ENCODE measurements around the gene NDUFA13.

NDUFA13 gene

DNA sequence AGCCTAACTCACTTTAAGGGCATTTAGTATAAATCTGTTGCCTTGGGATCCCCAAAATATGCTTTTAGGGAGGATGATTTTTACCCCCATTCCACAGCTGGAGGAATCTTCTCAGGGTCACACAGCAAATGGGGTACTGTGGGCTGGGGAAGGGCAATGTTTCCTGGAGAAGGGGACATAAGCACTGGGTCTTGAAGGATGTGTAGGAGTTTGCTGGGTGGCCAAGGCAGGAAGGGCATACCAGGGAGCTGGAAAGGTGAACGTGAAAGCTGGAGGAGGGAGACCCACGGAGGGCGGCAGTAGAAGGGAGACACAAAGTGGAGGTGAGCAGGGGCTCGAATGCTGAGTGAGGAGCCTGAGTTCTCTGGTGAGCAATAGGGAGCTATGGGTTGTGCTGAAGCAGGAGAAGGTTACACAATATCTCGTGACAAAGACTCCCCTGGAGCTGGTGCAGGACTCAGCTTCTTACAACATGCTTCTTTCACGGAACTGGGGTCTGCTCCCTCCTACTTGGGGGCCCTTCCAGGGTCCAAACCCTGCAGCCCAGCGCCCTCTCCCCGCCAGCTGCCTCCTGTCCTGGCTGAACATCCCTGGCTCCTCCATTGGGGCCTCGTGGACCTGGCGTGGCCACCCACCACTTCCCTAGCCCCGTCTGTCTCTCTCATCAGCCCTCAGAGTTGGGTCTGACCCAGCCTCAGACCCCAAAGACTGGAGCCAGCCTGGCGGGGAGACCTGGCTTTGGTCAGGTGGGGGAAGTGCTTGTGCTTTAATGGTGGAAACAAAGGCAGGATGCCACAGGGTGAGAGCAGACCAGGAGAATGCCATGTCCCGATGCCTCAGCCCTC is 33.1 kb downstream of the NDUFA13 start:
- H3K27me3 ChIP-seq (ENCODE audit: control insufficient read depth, insufficient read depth, low read length): no peaks in the 10 kb centered on the region
- no peak overlapping the region for H3K9ac ChIP-seq (ENCODE audit: low read length)
- no peaks in the 10 kb centered on the region for H3K4me1 ChIP-seq (ENCODE audit: control insufficient read depth, low read depth, low read length)
- no peak overlapping the region for H3K27ac ChIP-seq (ENCODE audit: low read length)
- no peaks in the 10 kb centered on the region for H3K36me3 ChIP-seq (ENCODE audit: control insufficient read depth, low read depth, low read length)
- no peaks in the 10 kb centered on the region for H3K9me3 ChIP-seq (ENCODE audit: control insufficient read depth, low read depth, low read length)
- H3K4me3 ChIP-seq (ENCODE audit: low read length): no peak overlapping the region

- no peaks in the 10 kb centered on the region for H3K9me3 ChIP-seq (ENCODE audit: control insufficient read depth, low read depth, low read length)
- H3K36me3 ChIP-seq (ENCODE audit: control insufficient read depth, low read depth, low read length): no peaks in the 10 kb centered on the region
- H3K27ac ChIP-seq (ENCODE audit: low read length): no peak overlapping the region
- no peak overlapping the region for H3K9ac ChIP-seq (ENCODE audit: low read length)
- no peaks in the 10 kb centered on the region for H3K4me1 ChIP-seq (ENCODE audit: control insufficient read depth, low read depth, low read length)
- no peaks in the 10 kb centered on the region for H3K27me3 ChIP-seq (ENCODE audit: control insufficient read depth, insufficient read depth, low read length)
- H3K4me3 ChIP-seq (ENCODE audit: low read length): no peak overlapping the region
Measured at GRCh38 chr19:19549804-19550464, 33.9 kb downstream of the NDUFA13 start.

DNA sequence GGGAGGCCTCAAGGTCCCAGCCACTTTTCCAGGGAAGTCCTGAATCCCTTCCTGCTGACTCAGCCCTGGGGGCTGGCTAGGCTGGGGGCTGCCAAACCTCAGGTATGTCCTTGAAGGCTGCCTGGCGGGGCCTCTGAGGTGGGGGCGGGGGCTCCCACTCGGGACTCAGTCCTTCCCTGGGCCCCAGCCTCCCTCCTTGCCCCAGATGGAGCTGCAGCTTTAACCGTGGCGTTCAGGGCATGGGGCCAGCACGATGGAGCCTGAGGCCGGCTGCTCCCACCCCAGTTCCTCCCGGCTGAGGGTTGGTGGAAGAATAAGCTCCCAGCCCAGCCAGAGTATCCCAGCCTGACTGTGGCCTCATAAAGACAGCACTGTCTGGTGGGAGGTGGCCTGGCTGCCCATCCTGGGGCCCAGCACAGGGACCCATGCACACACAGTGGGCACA is 34.5 kb downstream of the NDUFA13 start:
- H3K9ac ChIP-seq (ENCODE audit: low read length): no peak overlapping the region
- no peak overlapping the region for H3K4me3 ChIP-seq (ENCODE audit: low read length)
- H3K9me3 ChIP-seq (ENCODE audit: control insufficient read depth, low read depth, low read length): no peaks in the 10 kb centered on the region
- no peak overlapping the region for H3K27ac ChIP-seq (ENCODE audit: low read length)
- no peaks in the 10 kb centered on the region for H3K27me3 ChIP-seq (ENCODE audit: control insufficient read depth, insufficient read depth, low read length)
- no peaks in the 10 kb centered on the region for H3K36me3 ChIP-seq (ENCODE audit: control insufficient read depth, low read depth, low read length)
- no peaks in the 10 kb centered on the region for H3K4me1 ChIP-seq (ENCODE audit: control insufficient read depth, low read depth, low read length)

- Histone ChIP-seq H3K9ac (ENCODE audit: low read length) (no peak overlapping the region), H3K9me3 (ENCODE audit: control insufficient read depth, low read depth, low read length) (no peaks in the 10 kb centered on the region), H3K36me3 (ENCODE audit: control insufficient read depth, low read depth, low read length) (no peaks in the 10 kb centered on the region), H3K27ac (ENCODE audit: low read length) (no peak overlapping the region), H3K4me3 (ENCODE audit: low read length) (no peak overlapping the region), H3K4me1 (ENCODE audit: control insufficient read depth, low read depth, low read length) (no peaks in the 10 kb centered on the region), H3K27me3 (ENCODE audit: control insufficient read depth, insufficient read depth, low read length) (no peaks in the 10 kb centered on the region)
Measured at GRCh38 chr19:19550972-19551852, 35.2 kb downstream of the NDUFA13 start.

DNA sequence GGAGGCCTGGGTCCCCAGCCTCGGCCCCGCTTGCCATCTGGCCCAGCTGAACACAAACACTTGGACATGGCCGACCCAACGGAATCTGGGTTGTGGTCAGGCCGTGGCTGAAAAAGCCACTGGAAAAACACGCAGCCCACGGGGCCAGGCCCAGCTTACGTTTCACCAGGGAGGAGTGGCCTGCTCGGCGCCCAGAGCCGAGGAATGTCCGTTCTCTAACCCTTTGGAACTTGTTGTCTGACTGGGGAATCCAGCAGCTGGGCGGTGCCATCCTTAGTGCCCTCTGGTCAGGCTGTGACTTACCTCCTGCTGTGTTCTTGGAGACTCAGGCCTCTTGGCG is 35.8 kb downstream of the NDUFA13 start:
- H3K9ac ChIP-seq (ENCODE audit: low read length): no peak overlapping the region
- no peaks in the 10 kb centered on the region for H3K9me3 ChIP-seq (ENCODE audit: control insufficient read depth, low read depth, low read length)
- no peaks in the 10 kb centered on the region for H3K36me3 ChIP-seq (ENCODE audit: control insufficient read depth, low read depth, low read length)
- no peaks in the 10 kb centered on the region for H3K27me3 ChIP-seq (ENCODE audit: control insufficient read depth, insufficient read depth, low read length)
- no peaks in the 10 kb centered on the region for H3K4me1 ChIP-seq (ENCODE audit: control insufficient read depth, low read depth, low read length)
- H3K4me3 ChIP-seq (ENCODE audit: low read length): no peak overlapping the region
- no peak overlapping the region for H3K27ac ChIP-seq (ENCODE audit: low read length)

DNA sequence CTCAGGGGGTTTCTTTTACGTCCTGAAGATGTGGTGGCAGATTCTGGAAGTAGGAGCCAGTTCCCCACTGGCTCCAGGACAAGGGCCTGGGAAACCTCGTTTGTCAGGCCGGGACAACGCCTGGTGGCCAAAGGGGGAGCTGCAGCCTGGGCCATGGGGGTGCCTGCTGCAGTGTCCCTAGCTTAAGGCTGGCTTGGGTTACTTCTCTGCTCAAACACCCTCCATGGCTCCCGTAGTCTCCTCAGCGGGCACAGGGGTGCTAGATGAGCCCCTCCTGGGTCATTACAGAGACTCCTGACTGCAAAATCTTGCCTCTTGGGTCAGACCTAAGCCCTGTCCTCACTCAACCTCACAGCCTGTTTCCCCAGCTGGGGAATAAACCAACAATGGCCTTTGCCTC is 36.8 kb downstream of the NDUFA13 start:
- no peak overlapping the region for H3K4me3 ChIP-seq (ENCODE audit: low read length)
- H3K36me3 ChIP-seq (ENCODE audit: control insufficient read depth, low read depth, low read length): no peaks in the 10 kb centered on the region
- no peak overlapping the region for H3K27ac ChIP-seq (ENCODE audit: low read length)
- no peaks in the 10 kb centered on the region for H3K4me1 ChIP-seq (ENCODE audit: control insufficient read depth, low read depth, low read length)
- no peaks in the 10 kb centered on the region for H3K9me3 ChIP-seq (ENCODE audit: control insufficient read depth, low read depth, low read length)
- H3K9ac ChIP-seq (ENCODE audit: low read length): no peak overlapping the region
- H3K27me3 ChIP-seq (ENCODE audit: control insufficient read depth, insufficient read depth, low read length): no peaks in the 10 kb centered on the region

DNA sequence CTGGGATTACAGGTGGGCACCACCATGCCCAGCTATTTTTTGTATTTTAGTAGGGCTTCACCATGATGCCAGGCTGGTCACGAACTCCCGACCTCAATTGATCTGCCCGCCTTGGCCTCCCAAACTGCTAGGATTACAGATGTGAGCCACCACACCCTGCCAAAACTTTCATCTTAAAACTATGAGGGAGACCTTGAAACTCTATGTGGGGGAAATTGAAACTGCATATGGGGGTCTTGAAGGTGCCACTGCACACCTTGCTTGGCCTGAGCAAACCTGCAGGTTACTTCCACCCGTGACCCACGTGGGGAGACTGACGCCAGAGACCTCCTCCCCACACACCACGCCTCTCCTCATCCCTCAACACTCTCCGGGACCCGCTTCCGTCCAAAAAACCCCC is 37.6 kb downstream of the NDUFA13 start:
- Histone ChIP-seq H3K36me3 (ENCODE audit: control insufficient read depth, low read depth, low read length) (no peaks in the 10 kb centered on the region), H3K4me3 (ENCODE audit: low read length) (no peak overlapping the region), H3K27ac (ENCODE audit: low read length) (no peak overlapping the region), H3K4me1 (ENCODE audit: control insufficient read depth, low read depth, low read length) (no peaks in the 10 kb centered on the region), H3K9me3 (ENCODE audit: control insufficient read depth, low read depth, low read length) (no peaks in the 10 kb centered on the region), H3K9ac (ENCODE audit: low read length) (no peak overlapping the region), H3K27me3 (ENCODE audit: control insufficient read depth, insufficient read depth, low read length) (no peaks in the 10 kb centered on the region)

DNA sequence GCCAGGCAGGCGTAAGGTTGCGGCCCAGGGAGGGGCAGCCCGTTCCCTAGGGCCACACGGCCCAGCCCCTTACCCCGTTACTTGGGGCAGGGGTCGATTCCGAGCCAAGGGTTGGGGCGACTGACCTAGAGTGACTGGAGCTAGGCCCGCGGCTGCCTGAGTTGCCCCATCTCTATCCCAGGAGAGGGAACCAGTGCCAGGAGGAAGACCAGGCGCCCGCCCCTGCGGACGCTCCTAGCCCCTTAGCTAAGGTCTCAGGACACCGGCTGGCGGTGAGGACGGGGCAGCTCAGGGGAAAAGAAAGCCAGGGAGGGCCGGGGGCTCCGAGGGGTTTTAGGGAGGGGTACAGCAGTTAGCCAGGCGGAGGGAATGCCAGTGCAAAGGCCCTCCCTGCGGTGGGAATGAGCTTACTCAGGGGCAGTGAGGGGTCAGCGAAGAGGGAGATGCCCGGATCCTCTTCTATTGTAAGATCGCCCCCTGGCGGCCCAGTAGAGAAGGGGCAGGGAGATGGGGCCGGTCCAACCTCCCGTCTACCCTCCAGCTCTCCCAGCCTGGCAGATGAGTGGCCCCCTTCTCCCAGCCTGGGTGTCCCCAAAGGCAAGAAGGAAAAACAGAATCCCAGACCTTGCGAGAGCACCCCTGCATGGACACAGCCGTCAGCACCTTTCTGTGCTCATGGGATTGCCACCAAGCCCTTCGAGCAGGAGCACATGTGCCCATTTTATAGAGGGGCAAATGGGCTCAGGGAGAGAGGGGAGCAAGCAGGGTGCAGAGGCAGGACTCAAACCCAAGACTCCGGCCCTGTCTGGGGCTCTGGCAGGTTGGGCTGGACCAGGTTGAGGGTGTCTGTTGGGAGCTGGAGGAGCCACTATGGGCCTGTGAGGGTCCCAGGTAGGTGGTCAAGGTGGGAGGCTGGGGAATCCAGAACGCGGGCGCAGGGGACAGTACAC is 38.3 kb downstream of the NDUFA13 start:
- Histone ChIP-seq H3K9me3 (ENCODE audit: control insufficient read depth, low read depth, low read length) (no peaks in the 10 kb centered on the region), H3K9ac (ENCODE audit: low read length) (no peak overlapping the region), H3K4me1 (ENCODE audit: control insufficient read depth, low read depth, low read length) (no peaks in the 10 kb centered on the region), H3K27me3 (ENCODE audit: control insufficient read depth, insufficient read depth, low read length) (no peaks in the 10 kb centered on the region), H3K4me3 (ENCODE audit: low read length) (no peak overlapping the region), H3K36me3 (ENCODE audit: control insufficient read depth, low read depth, low read length) (no peaks in the 10 kb centered on the region), H3K27ac (ENCODE audit: low read length) (no peak overlapping the region)

DNA sequence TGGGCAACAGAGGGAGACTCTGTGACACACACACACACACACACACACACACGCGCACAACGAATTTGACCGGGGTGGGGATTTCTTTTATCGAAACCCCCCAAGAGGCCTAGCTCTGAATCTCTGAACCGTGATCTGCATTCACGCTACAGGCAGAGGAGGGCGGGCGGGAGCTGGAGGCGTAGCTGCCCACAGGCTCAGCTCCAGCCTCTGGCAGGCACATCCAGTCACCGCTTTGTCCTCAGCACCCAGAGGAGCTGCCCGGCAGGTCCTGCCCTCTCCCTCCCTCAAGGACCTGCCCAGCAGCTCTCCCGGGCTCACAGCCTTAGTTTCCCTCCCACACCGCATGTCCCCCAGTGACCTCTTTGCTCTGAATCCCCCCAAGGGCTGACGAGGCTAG is 42.0 kb downstream of the NDUFA13 start:
- Histone ChIP-seq H3K4me3 (ENCODE audit: low read length) (no peak overlapping the region), H3K9me3 (ENCODE audit: control insufficient read depth, low read depth, low read length) (no peaks in the 10 kb centered on the region), H3K36me3 (ENCODE audit: control insufficient read depth, low read depth, low read length) (no peaks in the 10 kb centered on the region), H3K27me3 (ENCODE audit: control insufficient read depth, insufficient read depth, low read length) (no peaks in the 10 kb centered on the region), H3K27ac (ENCODE audit: low read length) (no peak overlapping the region), H3K4me1 (ENCODE audit: control insufficient read depth, low read depth, low read length) (no peaks in the 10 kb centered on the region), H3K9ac (ENCODE audit: low read length) (no peak overlapping the region)

GRCh38 chr19:19558636-19559035 is 42.6 kb downstream of the NDUFA13 start:
- H3K36me3 ChIP-seq (ENCODE audit: control insufficient read depth, low read depth, low read length): no peaks in the 10 kb centered on the region
- no peaks in the 10 kb centered on the region for H3K27me3 ChIP-seq (ENCODE audit: control insufficient read depth, insufficient read depth, low read length)
- H3K9ac ChIP-seq (ENCODE audit: low read length): no peak overlapping the region
- no peaks in the 10 kb centered on the region for H3K9me3 ChIP-seq (ENCODE audit: control insufficient read depth, low read depth, low read length)
- no peak overlapping the region for H3K4me3 ChIP-seq (ENCODE audit: low read length)
- no peaks in the 10 kb centered on the region for H3K4me1 ChIP-seq (ENCODE audit: control insufficient read depth, low read depth, low read length)
- H3K27ac ChIP-seq (ENCODE audit: low read length): no peak overlapping the region

DNA sequence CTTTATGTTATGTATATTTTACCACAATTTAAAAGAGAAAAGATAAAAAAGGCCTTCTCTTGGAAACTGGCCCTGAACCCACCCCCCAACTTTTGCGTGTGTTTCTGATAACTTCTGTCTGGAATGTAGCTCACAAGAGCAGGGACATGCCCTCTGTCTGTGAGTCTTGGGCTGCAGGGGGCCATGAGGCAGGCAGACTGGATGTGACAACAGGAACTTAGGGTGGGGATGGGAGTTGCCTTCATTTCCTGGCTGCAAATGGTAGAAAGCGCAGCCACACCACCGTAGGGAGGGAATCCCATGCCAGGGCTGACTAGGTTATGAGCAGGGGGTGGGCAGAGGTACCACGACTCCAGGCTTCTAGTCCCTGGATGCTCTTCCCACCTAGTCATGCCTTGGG is 43.9 kb downstream of the NDUFA13 start:
- Histone ChIP-seq H3K9me3 (ENCODE audit: control insufficient read depth, low read depth, low read length) (no peaks in the 10 kb centered on the region), H3K27ac (ENCODE audit: low read length) (no peak overlapping the region), H3K27me3 (ENCODE audit: control insufficient read depth, insufficient read depth, low read length) (no peaks in the 10 kb centered on the region), H3K36me3 (ENCODE audit: control insufficient read depth, low read depth, low read length) (no peaks in the 10 kb centered on the region), H3K4me3 (ENCODE audit: low read length) (no peak overlapping the region), H3K4me1 (ENCODE audit: control insufficient read depth, low read depth, low read length) (no peaks in the 10 kb centered on the region), H3K9ac (ENCODE audit: low read length) (no peak overlapping the region)

Data from iPS-18a (cell line).